Neural crest cell (in vitro differentiated cells): ENCODE measurements around the gene ZNF112. TPM values are rescaled to one million over a fixed set of nuclear protein-coding genes. Genes with fewer than 3 reads are reported as not detected.
"Not testable (repeated sequence)": the region's sequence is repeated elsewhere in the genome, so short reads cannot be mapped to it uniquely, and the experiment has no call there.

Experiments
- DNase-seq: peaks from one replicate; pipeline ENCODE4 v3.0.0; 2021; ENCODE audit warnings: low read depth, mixed read lengths, low spot score
- H3K27ac Mint-ChIP-seq: one replicate; pipeline ENCODE4 v1.8.0; 2021; ENCODE audit warnings: mild to moderate bottlenecking, mixed read lengths; ENCODE audit not compliant: unreplicated experiment
- H3K27me3 Mint-ChIP-seq: 2 replicates; pipeline ENCODE4 v1.8.0; 2021; ENCODE audit warnings: low read depth, mild to moderate bottlenecking, mixed read lengths
- H3K36me3 Mint-ChIP-seq: 2 replicates; pipeline ENCODE4 v1.8.0; 2021; ENCODE audit warnings: low read depth, mild to moderate bottlenecking, mixed read lengths
- H3K4me1 Mint-ChIP-seq: 2 replicates; pipeline ENCODE4 v1.8.0; 2021; ENCODE audit warnings: mixed read lengths
- H3K4me3 Mint-ChIP-seq: one replicate; pipeline ENCODE4 v1.8.0; 2021; ENCODE audit warnings: mild to moderate bottlenecking, mixed read lengths
- H3K9me3 Mint-ChIP-seq: 2 replicates; pipeline ENCODE4 v1.8.0; 2021; ENCODE audit warnings: mixed read lengths
- total RNA-seq: library from RNA; stranded (reverse); gene quantifications from 2 replicates; pipeline ENCODE4 v1.2.1, GENCODE V29; 2021
- TF ChIP-seq, protein P1 (sequence below): fragments of 200-600 bp; sonication (generic); conservative IDR thresholded peaks from 2 replicates; pipeline ENCODE4 v1.5.0; 2021; ENCODE audit warnings: antibody characterized with exemption, mild to moderate bottlenecking

ZNF112 gene
- total RNA-seq, 1 donor from 2014 or later: 14.8 TPM

DNA sequence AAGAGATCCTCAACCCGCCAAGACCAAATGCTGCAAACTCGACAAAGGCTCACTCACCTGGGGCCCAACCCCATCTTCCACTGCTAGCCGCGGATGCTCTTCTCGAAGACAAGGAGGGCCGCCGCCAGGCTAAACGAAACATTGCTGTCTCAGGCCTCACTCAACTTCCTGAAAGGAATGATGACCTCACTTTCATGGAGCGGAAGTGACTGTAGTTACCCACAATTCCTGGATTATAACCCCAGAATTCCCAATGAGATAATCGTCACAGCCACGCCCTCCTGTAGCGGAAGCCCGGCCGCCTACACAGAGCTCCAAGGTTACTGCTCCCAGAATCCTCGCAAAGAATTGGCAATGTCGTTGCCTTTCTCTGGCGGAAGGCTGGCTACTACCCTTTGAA lies 10.5 kb upstream of the ZNF112 start:
- DNase-seq: no peak
- Mint-ChIP-seq H3K36me3 (peaks cover 3% of the 10 kb centered on the region), H3K4me3 (no peak overlapping the region), H3K27ac (no peak overlapping the region), H3K4me1 (no peaks in the 10 kb centered on the region), H3K27me3 (peaks cover 62% of the 10 kb centered on the region), H3K9me3 (peaks cover 2% of the 10 kb centered on the region)
- TF ChIP-seq, protein P1, sequence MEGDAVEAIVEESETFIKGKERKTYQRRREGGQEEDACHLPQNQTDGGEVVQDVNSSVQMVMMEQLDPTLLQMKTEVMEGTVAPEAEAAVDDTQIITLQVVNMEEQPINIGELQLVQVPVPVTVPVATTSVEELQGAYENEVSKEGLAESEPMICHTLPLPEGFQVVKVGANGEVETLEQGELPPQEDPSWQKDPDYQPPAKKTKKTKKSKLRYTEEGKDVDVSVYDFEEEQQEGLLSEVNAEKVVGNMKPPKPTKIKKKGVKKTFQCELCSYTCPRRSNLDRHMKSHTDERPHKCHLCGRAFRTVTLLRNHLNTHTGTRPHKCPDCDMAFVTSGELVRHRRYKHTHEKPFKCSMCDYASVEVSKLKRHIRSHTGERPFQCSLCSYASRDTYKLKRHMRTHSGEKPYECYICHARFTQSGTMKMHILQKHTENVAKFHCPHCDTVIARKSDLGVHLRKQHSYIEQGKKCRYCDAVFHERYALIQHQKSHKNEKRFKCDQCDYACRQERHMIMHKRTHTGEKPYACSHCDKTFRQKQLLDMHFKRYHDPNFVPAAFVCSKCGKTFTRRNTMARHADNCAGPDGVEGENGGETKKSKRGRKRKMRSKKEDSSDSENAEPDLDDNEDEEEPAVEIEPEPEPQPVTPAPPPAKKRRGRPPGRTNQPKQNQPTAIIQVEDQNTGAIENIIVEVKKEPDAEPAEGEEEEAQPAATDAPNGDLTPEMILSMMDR: no peak

DNA sequence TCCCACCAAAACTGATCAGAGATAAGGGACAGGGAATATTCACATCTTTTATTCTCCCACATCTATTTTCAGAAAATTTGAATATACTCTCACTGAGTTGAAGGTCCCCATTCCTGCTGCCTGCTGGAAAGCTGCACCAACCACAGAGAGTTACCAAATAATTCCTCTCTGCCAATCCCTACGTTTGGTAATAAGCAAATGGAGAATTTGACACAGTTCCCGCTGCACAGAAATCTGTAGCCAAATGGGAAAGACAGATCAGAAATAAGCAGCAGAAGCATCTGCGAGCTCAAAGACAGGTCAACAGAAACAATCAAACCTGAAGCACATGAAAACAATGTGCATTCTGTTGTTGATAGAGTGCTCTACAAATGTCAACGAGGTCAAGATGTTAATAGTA lies 9.9 kb downstream of the ZNF112 start:
- Mint-ChIP-seq H3K4me1 (peaks cover 5% of the 10 kb centered on the region), H3K9me3 (peaks cover 20% of the 10 kb centered on the region), H3K4me3 (no peak overlapping the region), H3K36me3 (peaks cover 62% of the 10 kb centered on the region), H3K27ac (no peak overlapping the region), H3K27me3 (no peaks in the 10 kb centered on the region)
- TF ChIP-seq, protein P1: no peak
- DNase-seq: no peak

DNA sequence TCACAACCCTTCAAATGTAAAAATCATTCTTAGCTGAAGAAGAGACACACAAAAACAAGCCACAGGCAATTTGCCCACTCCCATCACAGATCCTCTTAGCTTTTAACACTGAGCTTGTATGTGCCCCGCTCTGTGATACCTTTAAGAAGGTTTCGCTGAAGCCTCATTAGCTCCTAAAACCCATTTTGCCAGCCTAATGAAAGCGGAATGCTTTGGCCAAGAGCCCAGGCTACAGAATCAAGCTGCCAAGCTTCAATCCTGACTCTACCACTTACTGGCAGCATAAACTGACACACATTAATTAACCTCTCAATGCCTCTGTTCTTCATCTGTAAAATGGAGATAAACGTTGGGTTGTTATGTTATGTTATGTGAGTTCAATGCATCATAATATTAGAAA lies 10.5 kb downstream of the ZNF112 start:
- peaks cover 5% of the 10 kb centered on the region for H3K4me1 Mint-ChIP-seq
- H3K9me3 Mint-ChIP-seq: peaks cover 17% of the 10 kb centered on the region
- no peaks in the 10 kb centered on the region for H3K27me3 Mint-ChIP-seq
- H3K27ac Mint-ChIP-seq: no peak overlapping the region
- no peak for DNase-seq
- no peak overlapping the region for H3K4me3 Mint-ChIP-seq
- H3K36me3 Mint-ChIP-seq: peaks cover 63% of the 10 kb centered on the region
- TF ChIP-seq, protein P1: no peak

DNA sequence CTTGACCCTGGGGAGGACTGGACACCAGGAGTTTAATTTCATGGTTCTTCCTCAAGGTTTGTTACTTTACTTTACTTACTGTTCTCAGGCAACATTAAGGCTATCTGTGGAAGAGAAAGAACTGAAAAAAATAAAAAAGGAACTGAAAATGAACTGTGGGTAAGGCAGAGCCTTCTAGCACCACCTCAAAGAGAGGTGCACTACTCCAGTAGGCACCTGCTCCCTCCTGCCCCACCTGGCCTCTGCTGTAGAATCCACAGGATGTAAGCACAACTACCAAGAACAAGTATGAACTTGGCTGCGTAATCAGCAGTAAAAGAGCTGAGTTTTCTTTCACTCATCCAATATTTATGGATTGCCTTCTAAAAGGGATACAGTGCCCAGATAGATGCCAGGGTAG lies 12.2 kb downstream of the ZNF112 start:
- no peak overlapping the region for H3K4me3 Mint-ChIP-seq
- peaks cover 62% of the 10 kb centered on the region for H3K36me3 Mint-ChIP-seq
- TF ChIP-seq, protein P1: no peak
- H3K4me1 Mint-ChIP-seq: peaks cover 5% of the 10 kb centered on the region
- H3K27me3 Mint-ChIP-seq: no peaks in the 10 kb centered on the region
- H3K27ac Mint-ChIP-seq: no peak overlapping the region
- H3K9me3 Mint-ChIP-seq: peaks cover 10% of the 10 kb centered on the region
- DNase-seq: no peak

DNA sequence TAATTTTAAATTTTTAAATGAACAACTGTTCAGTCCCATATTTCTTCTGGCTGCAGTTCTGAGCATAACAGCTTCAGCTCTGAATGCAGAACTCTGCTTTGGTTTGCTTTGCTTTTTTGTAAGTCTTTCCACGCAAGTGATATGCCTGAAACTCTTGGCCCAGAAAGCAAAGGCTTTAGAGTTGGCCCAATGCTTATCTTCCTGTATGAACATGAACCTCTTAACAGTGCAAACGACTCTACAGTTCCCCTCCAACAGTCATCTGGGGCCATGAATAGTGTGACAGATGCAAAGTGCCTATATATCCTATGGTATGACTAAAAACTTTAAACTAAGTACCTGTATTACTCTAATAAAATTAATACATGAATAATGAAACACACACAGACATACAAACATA lies 14.7 kb downstream of the ZNF112 start:
- H3K4me3 Mint-ChIP-seq: no peak overlapping the region
- H3K27me3 Mint-ChIP-seq: no peaks in the 10 kb centered on the region
- H3K4me1 Mint-ChIP-seq: peaks cover 5% of the 10 kb centered on the region
- DNase-seq: no peak
- H3K36me3 Mint-ChIP-seq: peaks cover 70% of the 10 kb centered on the region
- H3K9me3 Mint-ChIP-seq: peaks cover 13% of the 10 kb centered on the region
- no peak overlapping the region for H3K27ac Mint-ChIP-seq
- TF ChIP-seq, protein P1: no peak

DNA sequence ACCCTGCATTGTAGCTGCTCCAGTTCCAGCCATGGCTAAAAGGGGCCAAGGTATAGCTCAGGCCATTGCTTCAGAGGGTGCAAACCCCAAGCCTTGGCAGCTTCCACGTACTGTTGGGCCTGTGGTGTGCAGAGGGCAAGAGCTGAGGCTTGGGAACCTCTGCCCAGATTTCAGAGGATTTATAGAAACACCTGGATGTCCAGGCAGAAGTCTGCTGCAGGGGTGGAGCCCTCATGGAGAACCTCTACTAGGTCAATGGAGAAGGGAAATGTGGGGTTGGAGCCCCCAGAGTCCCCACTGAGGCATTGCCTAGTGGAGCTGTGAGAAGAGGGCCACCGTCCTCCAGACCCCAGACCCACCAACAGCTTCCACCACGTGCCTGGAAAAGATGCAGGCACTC lies 21.8 kb downstream of the ZNF112 start:
- not testable (repeated sequence) for H3K4me1 Mint-ChIP-seq, H3K27me3 Mint-ChIP-seq, DNase-seq, H3K4me3 Mint-ChIP-seq, H3K27ac Mint-ChIP-seq
- peaks cover 90% of the 10 kb centered on the region for H3K36me3 Mint-ChIP-seq
- H3K9me3 Mint-ChIP-seq: peaks cover 42% of the 10 kb centered on the region
